ENCODE results near the gene PAX8.

The PAX8 gene

DNA sequence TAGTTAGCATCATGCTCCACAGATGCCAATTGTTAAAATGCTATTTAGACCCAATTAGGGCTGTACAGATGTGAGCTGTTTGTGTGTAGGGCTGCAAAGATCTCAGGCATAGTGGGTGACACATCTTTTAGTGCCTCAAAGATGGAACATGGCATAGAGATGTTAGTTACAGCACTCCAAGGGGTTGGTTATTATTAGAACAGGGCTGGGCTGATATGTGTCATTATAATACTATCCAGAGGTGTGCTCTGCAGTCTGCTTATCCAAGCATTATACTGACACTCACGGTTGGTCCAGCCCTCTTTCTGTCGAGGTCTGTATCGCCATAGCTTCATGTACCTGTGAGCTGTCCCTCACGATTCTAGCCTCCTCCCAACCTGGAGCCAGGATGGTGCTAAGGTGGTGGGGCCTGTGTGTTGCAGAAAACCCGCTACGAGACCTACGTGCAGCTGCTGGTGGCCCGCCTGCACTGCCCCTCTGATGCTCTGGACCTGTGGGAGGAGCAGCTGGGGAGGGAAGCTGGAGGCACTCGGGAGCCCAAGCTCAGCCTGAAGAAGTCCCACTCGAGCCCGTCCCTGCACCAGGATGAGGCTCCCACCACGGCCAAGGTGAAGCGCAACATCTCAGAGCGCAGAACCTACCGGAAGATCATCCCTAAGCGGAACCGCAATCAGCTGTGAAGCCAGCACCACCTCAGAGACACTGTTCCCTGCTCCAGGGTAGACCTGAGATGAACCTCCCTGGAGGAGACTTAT is 77.8 kb downstream of the PAX8 start:
- no peak for DNase-seq

DNA sequence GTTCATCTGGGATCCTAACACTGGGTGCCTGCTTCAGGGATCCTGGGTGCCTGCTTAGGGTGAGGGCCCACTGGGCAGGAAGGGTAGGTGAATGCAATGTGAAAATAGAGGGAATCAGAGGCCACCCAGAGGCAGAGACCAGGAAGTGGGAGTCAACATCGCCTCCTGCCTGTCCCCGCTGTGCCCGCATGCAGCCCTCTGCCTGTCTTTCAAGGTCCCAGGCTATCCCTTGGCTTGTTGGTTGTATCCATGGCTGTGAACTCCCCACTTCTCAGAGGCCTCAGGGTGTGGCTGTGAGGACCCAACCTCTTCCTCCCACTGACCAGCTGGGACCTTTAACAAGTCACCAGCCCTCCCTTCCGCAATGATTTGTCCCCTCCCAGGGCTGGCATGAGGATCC is 78.5 kb downstream of the PAX8 start:
- DNase-seq, result peak; percentile 3

DNA sequence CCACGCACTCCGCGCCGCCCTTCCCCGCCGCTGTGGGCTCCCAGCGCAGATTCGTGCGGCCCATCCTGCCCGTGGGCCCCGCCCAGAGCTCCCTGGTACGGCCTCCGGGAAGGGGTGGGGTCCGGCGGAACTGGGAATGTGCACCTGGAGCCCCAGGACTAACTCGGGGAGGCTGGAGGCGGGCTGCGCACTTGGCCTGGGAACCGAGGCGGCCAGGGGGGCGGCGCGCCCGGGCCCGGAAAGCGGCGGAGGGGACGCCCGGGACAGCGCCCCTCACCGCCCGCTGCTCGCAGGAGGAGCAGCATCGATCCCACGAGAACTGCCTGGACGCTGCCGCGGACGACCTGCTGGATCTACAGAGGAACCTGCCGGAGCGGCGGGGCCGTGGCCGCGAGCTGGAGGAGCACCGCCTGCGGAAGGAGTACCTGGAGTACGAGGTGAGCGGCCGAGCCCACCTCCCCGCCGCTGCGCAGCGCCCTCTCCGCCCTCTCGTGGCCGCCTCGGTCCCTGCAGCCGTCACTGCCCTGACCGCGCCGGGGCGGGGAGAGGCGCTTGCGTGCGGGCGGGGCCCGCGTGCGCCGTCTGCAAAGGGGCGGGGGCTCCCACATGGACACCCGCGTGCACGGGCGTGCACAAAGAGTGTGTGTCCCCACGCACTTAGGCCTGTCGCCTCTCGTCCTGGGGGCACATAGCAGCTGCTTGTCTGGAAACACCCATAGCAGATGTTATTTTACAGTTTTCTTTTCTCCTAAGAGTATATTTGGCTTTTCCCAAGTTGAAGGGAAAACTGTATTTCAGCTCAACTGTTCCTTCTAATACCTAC is 79.7 kb downstream of the PAX8 start:
- DNase-seq, result peak; percentile 82

DNA sequence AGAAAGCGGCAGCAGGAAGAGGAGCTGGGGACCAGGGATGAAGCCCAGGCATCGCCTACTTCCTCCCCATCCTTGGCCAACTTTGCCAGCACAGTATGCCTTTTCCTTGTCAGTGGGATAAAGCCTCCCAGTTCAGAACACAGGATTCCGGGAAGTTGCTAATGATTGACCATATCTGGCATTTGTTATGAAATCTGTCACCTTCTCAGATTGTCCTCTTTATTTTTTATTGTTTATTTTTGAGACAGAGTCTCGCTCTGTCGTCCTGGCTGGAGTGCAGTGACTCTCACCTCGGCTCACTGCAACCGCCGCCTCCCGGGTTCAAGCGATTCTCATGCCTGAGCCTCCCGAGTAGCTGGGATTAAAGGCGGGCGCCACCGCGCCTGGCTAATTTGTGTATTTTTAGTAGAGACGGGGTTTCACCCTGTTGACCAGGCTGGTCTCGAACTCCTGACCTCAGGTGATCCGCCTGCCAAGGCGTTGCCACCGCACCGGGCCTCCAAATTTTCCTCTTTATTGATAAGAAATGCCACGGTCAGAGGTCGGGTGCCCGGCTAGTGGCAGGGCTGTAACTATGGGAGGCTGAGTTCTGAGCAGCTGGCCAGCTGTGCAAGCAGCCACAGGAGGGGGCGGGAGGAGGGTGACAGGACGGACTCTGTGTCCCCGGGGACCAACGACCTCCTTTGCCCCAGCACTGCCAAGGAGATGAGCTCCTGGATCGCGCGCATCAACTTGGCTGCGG is 80.5 kb downstream of the PAX8 start:
- DNase-seq, result no peak

DNA sequence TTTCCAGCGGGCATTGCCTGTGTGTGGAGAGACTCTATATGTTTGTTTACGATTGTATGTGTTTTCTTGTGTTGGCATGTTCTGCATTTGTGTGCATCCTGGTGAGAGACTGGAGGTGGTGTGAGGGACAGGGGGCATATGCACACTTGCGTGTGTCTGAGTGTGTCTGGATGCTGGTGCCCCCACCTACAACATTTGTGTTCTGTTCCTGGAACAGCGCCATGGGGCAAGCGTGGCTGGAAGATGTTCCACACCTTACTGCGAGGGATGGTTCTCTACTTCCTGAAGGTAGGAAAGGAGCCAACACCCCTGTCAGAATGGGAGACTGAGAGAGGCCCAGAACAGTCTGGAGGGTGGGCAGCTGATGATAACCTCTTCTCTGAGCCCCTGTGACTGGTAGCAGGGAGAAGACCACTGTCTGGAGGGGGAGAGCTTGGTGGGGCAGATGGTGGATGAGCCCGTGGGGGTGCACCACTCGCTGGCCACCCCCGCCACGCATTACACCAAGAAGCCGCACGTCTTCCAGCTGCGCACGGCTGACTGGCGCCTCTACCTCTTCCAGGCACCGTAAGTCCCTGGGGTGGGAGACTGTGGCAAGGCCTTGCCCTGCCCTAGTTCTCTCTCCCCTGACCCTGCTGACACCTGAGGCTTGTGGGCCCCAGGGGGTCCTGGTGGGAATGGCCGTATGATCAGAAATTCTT is 81.2 kb downstream of the PAX8 start:
- no peak for DNase-seq

DNA sequence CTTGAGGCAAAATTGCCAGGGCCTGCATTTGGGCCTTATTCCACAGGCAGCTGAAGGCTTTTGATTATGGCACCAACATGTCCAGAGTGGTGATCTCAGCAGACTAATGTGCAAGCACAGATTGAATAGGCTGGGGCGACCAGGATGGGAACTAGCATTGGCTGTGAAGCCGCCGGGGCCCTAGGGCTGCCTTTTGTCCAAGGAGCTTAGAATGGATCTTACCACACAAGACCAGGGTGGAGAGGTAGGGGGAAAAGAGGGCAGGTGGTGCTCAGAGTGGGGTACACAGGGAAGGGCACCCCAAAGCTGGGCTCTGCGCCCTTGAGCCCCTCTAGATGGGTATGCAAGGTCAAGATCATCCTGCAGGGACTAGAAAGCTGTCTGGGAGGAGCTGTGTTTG is 81.9 kb downstream of the PAX8 start:
- DNase-seq, result no peak

DNA sequence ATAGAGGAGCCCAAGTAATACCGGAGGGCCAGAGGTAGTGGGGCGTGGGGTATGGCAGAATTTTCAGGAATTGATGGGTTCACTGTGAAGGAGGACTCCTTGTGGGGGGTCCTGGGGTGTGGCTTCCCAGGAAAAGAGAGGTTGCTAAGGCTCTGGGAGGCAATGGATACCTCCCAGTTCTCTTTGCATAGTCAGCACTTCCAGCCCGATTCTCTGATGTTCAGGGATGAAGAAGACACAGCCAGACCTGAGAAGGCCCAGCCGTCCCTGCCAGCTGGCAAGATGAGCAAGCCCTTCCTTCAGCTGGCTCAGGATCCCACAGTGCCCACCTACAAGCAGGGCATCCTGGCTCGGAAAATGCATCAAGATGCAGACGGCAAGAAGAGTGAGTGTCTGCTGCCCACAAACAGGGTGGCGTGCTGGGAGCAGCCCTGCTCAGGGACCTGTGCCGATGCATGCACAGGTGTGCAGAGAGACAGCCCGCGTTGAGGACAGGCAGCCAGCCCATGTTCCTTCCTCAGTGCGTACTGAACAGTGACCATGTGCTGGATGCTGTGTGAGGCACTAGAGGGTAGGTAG is 82.7 kb downstream of the PAX8 start:
- DNase-seq, result no peak

GRCh38 chr2:113192459-113193100 is 86.1 kb downstream of the PAX8 start:
- no peak for DNase-seq

- DNase-seq, result no peak
Observed at GRCh38 chr2:113190871-113191270, 87.8 kb downstream of the PAX8 start.

GRCh38 chr2:113187771-113188170 is 91.0 kb downstream of the PAX8 start:
- no peak for DNase-seq

DNA sequence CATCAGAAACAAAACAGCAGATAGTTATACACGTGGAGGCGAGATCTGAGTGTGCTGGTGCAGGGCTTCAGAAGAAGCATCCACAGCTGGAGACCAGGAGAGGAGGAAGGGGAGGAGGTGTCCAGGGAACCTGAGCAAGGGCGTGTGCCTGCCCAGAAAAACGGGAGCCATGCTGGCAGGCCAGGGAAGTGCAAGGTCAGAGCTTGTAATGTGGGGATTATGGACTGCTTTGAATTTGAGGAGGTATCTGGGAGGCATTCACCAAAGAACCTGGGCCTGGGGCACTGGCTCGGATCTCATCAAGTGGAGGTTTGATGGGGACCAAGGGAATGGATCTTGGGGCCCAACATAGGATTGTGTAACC is 92.3 kb downstream of the PAX8 start:
- no peak for DNase-seq

- no peak for DNase-seq
Observed at GRCh38 chr2:113185664-113186432, 92.9 kb downstream of the PAX8 start.

DNA sequence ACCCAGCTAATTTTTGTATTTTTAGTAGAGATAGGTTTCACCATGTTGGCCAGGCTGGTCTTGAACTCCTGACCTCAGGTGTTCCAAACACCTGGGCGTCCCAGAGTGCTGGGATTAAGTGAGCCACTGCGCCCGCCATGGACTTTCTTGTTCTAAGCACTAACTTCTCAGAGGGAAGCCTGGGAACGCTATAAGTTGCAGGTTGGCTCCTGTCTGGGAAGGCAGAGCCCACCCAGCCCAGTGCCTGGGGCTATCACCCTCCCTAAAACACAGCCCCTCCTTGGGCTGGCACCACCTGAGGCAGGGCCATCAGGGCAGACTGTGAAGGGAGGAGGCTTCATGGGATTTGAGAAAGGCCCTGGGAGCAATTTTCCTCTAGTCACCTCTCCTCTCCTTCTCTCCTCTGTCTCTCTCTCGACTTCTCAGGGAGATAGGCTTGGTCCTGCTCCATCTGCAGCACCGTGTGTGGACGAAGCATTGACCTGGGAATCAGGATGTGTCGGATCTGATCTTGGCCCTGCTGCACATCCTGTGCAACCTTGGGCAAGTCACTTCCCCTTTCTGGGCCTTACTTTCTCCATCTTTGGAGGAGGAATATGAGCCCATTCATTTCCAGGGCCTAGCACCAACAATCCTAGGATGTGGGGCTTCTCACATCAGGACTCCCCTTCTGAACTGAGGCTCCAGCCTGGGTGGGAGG is 94.0 kb downstream of the PAX8 start:
- DNase-seq, result no peak

- no peak for DNase-seq
Observed at GRCh38 chr2:113183703-113184102, 95.0 kb downstream of the PAX8 start.

- no peak for DNase-seq
Observed at GRCh38 chr2:113183264-113183663, 95.5 kb downstream of the PAX8 start.

DNA sequence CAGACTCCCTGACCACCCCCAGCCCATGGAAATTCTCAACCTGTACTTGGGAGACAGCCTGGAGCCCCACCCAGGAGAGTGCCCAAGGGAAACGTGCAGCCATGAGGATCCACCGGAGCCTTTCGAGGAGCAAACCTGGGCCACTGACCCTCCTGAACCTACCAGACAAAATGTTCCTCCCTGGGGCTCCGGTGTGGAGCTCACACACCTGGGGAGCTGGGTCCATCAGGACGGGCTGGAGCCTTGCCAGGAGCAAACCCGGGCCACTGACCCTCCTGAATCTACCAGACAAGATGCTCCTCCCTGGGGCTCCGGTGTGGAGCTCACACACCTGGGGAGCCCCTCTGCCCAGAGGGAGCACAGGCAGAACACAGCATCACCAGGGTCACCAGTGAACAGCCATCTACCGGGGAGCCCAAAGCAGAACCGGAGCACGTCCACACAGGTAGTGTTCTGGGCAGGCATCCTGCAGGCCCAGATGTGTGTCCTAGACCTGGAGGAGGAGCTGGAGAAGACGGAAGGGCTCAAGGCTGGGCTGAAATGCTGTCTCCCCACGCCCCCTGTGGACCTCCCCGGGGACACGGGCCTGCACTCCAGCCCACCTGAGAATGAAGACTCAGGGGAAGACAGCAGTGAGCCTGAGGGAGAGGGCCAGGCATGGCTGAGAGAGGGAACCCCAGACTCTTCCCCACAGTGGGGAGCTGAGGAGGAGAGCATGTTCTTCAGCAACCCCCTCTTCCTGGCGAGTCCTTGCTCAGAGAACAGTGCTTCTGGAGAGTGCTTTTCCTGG is 96.1 kb downstream of the PAX8 start:
- DNase-seq, result no peak

DNA sequence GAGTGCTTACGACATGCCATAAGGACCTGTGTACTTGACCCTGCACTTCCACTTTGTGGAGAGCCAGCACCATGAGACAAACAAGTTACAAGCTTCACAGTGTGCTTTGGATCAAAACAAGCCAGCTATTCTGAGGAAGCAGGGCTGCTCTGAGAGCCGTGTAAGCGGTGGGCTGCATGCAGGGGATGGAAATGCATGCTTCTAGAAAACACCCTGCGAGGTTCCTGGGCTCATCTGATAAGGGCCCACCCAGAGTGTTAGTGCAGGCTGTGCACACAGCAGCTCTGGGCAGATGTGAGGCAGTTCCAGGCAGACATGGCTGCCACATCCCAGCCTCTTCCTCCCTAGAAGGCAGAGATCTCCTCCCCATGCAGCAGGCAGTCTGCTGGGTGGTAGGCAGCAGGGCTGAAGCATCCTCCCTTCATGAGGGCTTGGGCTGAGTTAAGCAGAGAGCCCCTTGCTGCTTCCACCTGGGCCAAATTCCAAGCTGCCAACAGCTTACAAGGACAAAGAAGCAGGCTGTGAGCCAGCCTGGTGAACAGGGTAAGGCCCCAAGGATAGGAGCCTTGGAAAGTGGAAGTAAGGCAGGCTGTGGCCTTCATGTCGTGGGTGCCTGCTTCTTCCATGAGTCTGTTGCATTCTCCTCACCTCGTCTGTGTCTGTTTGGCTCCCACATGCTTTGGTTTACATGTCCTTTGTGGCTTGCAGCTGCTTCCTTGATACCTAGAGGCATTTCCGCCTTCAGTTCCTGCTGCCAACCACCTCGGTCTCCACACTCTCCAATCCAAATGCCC is 97.3 kb downstream of the PAX8 start:
- no peak for DNase-seq

DNA sequence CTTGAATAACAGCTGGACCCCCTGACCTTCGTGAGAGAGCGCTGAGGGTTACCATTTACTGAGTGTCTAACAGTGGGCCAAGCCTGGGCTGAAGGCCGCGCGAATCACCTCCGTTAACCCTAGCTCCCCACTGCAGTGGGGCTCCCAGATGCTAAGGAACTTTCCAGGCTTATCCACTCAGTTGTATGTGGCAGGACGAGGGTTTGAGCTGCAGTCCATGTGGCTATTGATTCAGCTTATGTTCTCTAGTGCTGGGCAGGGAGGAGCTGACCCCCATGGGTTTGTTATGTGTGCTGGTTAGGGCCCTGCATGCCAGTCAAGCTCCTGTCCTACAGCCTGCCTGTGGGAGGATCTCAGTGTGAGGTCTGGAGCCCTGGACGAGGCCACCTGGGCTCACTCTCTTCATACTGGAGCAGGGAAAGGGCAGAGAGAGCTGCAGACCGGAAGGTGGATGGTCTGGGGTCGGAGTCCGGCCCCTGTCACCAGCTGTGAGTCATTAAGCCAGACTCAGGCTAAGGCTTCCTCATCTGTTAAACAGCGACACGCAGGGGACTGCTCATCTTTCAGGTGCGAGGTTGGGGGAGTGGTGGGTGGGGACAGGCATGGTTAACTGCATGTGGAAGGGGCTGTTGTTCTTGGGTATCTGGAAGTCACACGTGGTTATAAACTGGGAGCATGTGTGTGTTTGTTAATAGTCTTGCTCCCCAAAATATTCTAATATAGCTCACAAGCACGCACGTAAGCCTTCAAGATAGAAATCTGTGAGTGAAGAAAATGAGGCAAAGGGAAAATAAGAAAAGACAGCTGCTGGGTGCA is 98.4 kb downstream of the PAX8 start:
- no peak for DNase-seq
